ENCODE measurements around the gene NELFB.

DNA sequence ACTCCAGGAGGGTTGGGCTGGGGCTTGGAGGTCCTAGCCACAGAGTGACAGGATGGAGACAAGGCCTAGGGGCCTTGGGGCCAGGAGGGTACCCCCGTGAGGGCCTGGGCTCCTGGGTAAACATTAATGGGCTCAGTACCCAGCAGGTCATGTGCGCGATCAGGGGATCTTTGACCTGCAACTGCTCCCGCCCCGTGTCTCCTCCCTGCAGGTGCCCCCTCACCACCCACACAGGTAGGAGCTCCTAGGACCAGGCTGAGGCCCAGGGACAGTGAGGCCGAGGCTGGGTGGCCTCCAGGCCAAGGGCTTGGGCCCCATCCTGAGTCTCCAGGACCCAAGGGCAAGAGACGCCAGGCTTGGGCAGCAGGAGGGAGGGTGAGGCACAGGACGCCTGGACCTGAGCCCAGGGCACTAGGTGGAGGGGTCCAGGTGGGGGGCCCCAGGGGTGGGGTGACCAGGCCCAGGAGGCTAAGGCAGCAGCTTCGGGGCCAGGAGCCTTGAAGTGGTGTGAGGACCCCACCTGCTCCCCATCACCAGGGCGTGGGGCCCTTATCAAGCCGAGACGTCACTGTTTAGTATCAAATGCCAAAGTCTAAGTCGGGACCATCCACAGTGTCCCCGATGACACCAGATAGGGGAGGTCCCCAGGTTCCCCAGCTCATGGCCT, 24.3 kb upstream of the NELFB start, which contains the start of gene SLC34A3:
- TF ChIP-seq TAF1 (IDR thresholded peaks at IDR 0.05; ENCODE audit: low read depth) = no peak
- TF ChIP-seq, protein P1, sequence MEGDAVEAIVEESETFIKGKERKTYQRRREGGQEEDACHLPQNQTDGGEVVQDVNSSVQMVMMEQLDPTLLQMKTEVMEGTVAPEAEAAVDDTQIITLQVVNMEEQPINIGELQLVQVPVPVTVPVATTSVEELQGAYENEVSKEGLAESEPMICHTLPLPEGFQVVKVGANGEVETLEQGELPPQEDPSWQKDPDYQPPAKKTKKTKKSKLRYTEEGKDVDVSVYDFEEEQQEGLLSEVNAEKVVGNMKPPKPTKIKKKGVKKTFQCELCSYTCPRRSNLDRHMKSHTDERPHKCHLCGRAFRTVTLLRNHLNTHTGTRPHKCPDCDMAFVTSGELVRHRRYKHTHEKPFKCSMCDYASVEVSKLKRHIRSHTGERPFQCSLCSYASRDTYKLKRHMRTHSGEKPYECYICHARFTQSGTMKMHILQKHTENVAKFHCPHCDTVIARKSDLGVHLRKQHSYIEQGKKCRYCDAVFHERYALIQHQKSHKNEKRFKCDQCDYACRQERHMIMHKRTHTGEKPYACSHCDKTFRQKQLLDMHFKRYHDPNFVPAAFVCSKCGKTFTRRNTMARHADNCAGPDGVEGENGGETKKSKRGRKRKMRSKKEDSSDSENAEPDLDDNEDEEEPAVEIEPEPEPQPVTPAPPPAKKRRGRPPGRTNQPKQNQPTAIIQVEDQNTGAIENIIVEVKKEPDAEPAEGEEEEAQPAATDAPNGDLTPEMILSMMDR (IDR thresholded peaks at IDR 0.05; ENCODE audit: poor library complexity, severe bottlenecking) = no peak
